Measurements from ENCODE around the gene EML2.

DNA sequence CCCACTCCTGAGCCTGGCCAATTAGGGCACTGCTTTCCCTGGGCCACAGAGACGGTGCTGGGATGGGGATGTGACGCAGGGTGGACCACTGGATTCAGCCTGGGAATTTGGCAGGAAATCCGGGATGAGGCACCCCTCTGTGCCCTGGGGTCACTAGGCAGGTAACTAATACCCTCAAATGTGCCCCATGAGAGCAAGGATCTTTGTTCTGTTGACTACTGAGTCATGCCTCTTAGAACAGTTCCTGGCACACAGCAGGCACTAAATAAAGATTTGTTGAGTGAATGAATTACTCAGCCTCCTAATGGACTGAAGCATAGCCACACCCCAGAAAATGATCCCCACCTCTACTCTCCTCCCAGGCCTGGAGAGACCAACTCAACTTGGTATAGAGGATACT lies 70.5 kb downstream of the EML2 start:
- no peak for TF ChIP-seq EZH2 (optimal IDR thresholded peaks at IDR 0.05; ENCODE audit: low read depth, low read length)
- TF ChIP-seq EZH2phosphoT487 (IDR thresholded peaks at IDR 0.05; ENCODE audit: low read length): no peak
- TF ChIP-seq, protein P1, sequence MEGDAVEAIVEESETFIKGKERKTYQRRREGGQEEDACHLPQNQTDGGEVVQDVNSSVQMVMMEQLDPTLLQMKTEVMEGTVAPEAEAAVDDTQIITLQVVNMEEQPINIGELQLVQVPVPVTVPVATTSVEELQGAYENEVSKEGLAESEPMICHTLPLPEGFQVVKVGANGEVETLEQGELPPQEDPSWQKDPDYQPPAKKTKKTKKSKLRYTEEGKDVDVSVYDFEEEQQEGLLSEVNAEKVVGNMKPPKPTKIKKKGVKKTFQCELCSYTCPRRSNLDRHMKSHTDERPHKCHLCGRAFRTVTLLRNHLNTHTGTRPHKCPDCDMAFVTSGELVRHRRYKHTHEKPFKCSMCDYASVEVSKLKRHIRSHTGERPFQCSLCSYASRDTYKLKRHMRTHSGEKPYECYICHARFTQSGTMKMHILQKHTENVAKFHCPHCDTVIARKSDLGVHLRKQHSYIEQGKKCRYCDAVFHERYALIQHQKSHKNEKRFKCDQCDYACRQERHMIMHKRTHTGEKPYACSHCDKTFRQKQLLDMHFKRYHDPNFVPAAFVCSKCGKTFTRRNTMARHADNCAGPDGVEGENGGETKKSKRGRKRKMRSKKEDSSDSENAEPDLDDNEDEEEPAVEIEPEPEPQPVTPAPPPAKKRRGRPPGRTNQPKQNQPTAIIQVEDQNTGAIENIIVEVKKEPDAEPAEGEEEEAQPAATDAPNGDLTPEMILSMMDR (IDR thresholded peaks at IDR 0.05; ENCODE audit: low read length): no peak
